HepG2 (cell line): ENCODE measurements around the gene APOBEC3C. TPM values are rescaled to one million over a fixed set of nuclear protein-coding genes. Genes with fewer than 3 reads are reported as not detected.

Source experiments
- ATAC-seq: fragments of 200-7000 bp; cut with Tn5 transposase; 3 replicates; pipeline ENCODE4 v1.9.1; 2020; ENCODE audit warnings: mild to moderate bottlenecking, moderate library complexity
- BruUV-seq: library from RNA; stranded (reverse); fragments of 400-500 nt; replicated peaks from 2 replicates; lab custom pipeline; 2021; lab: Mats Ljungman, UMichigan
- CTCF ChIA-PET: fragments of 300-600 bp; formaldehyde crosslinking; extraction: SDS; loops from one replicate; lab custom pipeline; 2021; ENCODE audit warnings: low total read pairs, inconsistent platforms, low intra/inter-chr PET ratio; lab: Yijun Ruan, JAX
- POLR2A ChIA-PET: fragments of 350-600 bp; sonication (Branson Sonifier 250); formaldehyde crosslinking; loops from one replicate; lab custom pipeline; 2020; ENCODE audit warnings: antibody characterized with exemption, inconsistent platforms; lab: Yijun Ruan, JAX
- DNase-seq: peaks from one replicate; pipeline ENCODE4 v3.0.0-alpha.2; 2015; ENCODE audit warnings: low spot score
- FAIRE-seq: peaks from 3 replicates; lab custom pipeline; 2011; peaks lifted over from hg19 to GRCh38; lab: Jason Lieb, UNC
- H2AFZ ChIP-seq: one replicate; pipeline ENCODE4 v1.6.1; 2011; ENCODE audit warnings: low read length, inconsistent platforms
- H3K27ac ChIP-seq: fragments of 300-600 bp; 3 replicates; pipeline ENCODE4 v1.8.0; 2011; ENCODE audit warnings: mixed run types, mild to moderate bottlenecking, mixed read lengths, low read length, inconsistent platforms; ENCODE audit not compliant: insufficient read depth; ENCODE audit errors: extremely low read length
- H3K27me3 ChIP-seq, 2 experiments: fragments of 200-600 bp in 1 of 2; 2 replicates in 1 of 2; 3 replicates in 1 of 2; pipeline versions ENCODE4 v1.6.0 to v1.8.0; 2011; ENCODE audit warnings: low read length in 2 of 2, mild to moderate bottlenecking in 2 of 2, moderate library complexity in 2 of 2, inconsistent platforms in 1 of 2; ENCODE audit not compliant: insufficient read depth in 2 of 2, control insufficient read depth in 1 of 2
- H3K36me3 ChIP-seq, 2 experiments: fragments of 200-600 bp in 1 of 2; replicated peaks in 1 of 2; 2 replicates in 1 of 2; 3 replicates in 1 of 2; pipeline versions ENCODE4 v1.5.1 to v1.8.0; 2011; ENCODE audit warnings: low read length in 2 of 2, inconsistent platforms in 1 of 2; ENCODE audit not compliant: insufficient read depth in 2 of 2, control insufficient read depth in 1 of 2
- H3K4me1 ChIP-seq: 2 replicates; pipeline ENCODE4 v1.5.1; 2012; ENCODE audit warnings: low read length, inconsistent platforms; ENCODE audit not compliant: insufficient read depth
- H3K4me2 ChIP-seq: 2 replicates; pipeline ENCODE4 v1.6.0; 2011; ENCODE audit warnings: low read depth, low read length, inconsistent platforms
- H3K4me3 ChIP-seq, 3 experiments: fragments of 200-600 bp in 1 of 3; sonication (generic), shearing (Covaris generic) in 1 of 3; replicated peaks in 1 of 3; 2 replicates each; pipeline ENCODE4 v1.5.1; 2011 to 2016; ENCODE audit warnings: low read length in 3 of 3, inconsistent platforms in 2 of 3, low read depth in 2 of 3, mild to moderate bottlenecking in 2 of 3, control low read depth in 1 of 3, mixed read lengths in 1 of 3; ENCODE audit not compliant: insufficient read depth in 1 of 3
- H3K79me2 ChIP-seq: one replicate; pipeline ENCODE4 v1.6.1; 2011; ENCODE audit warnings: low read length, inconsistent platforms; ENCODE audit not compliant: insufficient read depth
- H3K9ac ChIP-seq: 2 replicates; pipeline ENCODE4 v1.6.0; 2011; ENCODE audit warnings: mild to moderate bottlenecking, low read depth, low read length, inconsistent platforms; ENCODE audit not compliant: insufficient read depth
- H3K9me3 ChIP-seq: 2 replicates; pipeline ENCODE4 v1.5.1; 2012; ENCODE audit warnings: mild to moderate bottlenecking, low read length
- H4K20me1 ChIP-seq: 2 replicates; pipeline ENCODE4 v1.6.0; 2011; ENCODE audit warnings: inconsistent platforms, mild to moderate bottlenecking, low read length, moderate library complexity; ENCODE audit not compliant: insufficient read depth
- ARNT2 ChIP-seq: sonication (generic); formaldehyde crosslinking; IDR thresholded peaks from 2 replicates; pipeline ENCODE4 v1.8.0; 2022; ENCODE audit warnings: mild to moderate bottlenecking, low read depth, missing genetic modification reagents, moderate library complexity
- HMG20A ChIP-seq: IDR thresholded peaks from 2 replicates; pipeline ENCODE4 v1.6.1; 2016; ENCODE audit warnings: borderline replicate concordance
- HOXA7 ChIP-seq: sonication (generic); formaldehyde crosslinking; IDR thresholded peaks from 2 replicates; pipeline ENCODE4 v1.8.1; 2022; ENCODE audit warnings: mild to moderate bottlenecking, missing genetic modification reagents, moderate library complexity
- KDM3A ChIP-seq: IDR thresholded peaks from 2 replicates; pipeline ENCODE4 v1.6.1; 2018; ENCODE audit warnings: low read depth, missing compliant biosample characterization
- MIER2 ChIP-seq: IDR thresholded peaks from 2 replicates; pipeline ENCODE4 v1.6.1; 2016; ENCODE audit warnings: missing biosample characterization, missing genetic modification reagents
- NKX3-1 ChIP-seq: sonication (generic); formaldehyde crosslinking; IDR thresholded peaks from 2 replicates; pipeline ENCODE4 v1.5.0; 2020; ENCODE audit warnings: missing genetic modification reagents
- NPAS2 ChIP-seq: sonication (generic); formaldehyde crosslinking; IDR thresholded peaks from 2 replicates; pipeline ENCODE4 v1.8.0; 2022; ENCODE audit warnings: mild to moderate bottlenecking, missing genetic modification reagents, borderline replicate concordance
- PHF5A ChIP-seq: IDR thresholded peaks from one replicate; pipeline ENCODE4 v1.6.1; 2018; ENCODE audit warnings: low read depth, missing genetic modification reagents; ENCODE audit not compliant: unreplicated experiment
- PPARG ChIP-seq: conservative IDR thresholded peaks from 2 replicates; pipeline ENCODE4 v1.6.1; 2016; ENCODE audit warnings: missing biosample characterization, missing genetic modification reagents
- SOX5 ChIP-seq: IDR thresholded peaks from 2 replicates; pipeline ENCODE4 v1.6.1; 2016; ENCODE audit warnings: borderline replicate concordance
- ZBTB3 ChIP-seq: sonication (generic); formaldehyde crosslinking; IDR thresholded peaks from 2 replicates; pipeline ENCODE4 v1.4.0; 2020; ENCODE audit warnings: low read depth, mild to moderate bottlenecking, moderate library complexity, missing genetic modification reagents, borderline replicate concordance
- ZNF282 ChIP-seq: fragments of 450-650 bp; IDR thresholded peaks from 2 replicates; pipeline ENCODE4 v1.6.1; 2018; ENCODE audit not compliant: partially characterized antibody
- ZNF441 ChIP-seq: sonication (generic); formaldehyde crosslinking; IDR thresholded peaks from 2 replicates; pipeline ENCODE4 v1.7.0; 2021; ENCODE audit warnings: missing genetic modification reagents, borderline replicate concordance
- ZNF720 ChIP-seq: sonication (generic); formaldehyde crosslinking; IDR thresholded peaks from 2 replicates; pipeline ENCODE4 v1.4.0; 2020; ENCODE audit warnings: missing genetic modification reagents
- WGBS: methylation state at CpG from one replicate; pipeline ENCODE4 v1.1.6; 2017; ENCODE audit warnings: low lambda C conversion rate; 5-methylcytosine and 5-hydroxymethylcytosine counted together
- in situ Hi-C: cut with HindIII; loops from 2 replicates; pipeline ENCODE4 v1.10.0; 2017; ENCODE audit warnings: low pct_unique_long_range_greater_than_20kb; ENCODE audit not compliant: extremely low pct_ligation_motif_present
- intact Hi-C: fragments of 100-400 bp; cut with micrococcal nuclease; formaldehyde crosslinking; loops from one replicate; pipeline ENCODE4 v1.10.0; 2022; ENCODE audit not compliant: unreplicated experiment
- polyA plus RNA-seq, 8 experiments: library from polyadenylated mRNA; depleted of rRNA in 3 of 8; stranded (reverse) in 7 of 8; unstranded in 1 of 8; fragments of >200 nt; fragmentation: Illumina TruSeq in 4 of 8; extraction: Trizol in 4 of 8; gene quantifications; 2 replicates each; pipeline versions ENCODE4 v1.2.1 to v1.2.3, GENCODE V29; 2011 to 2016; ENCODE audit warnings: low read depth in 4 of 8, missing spikeins in 1 of 8, mixed read lengths in 1 of 8; ENCODE audit not compliant: insufficient read depth in 1 of 8
- total RNA-seq, 5 experiments: library from RNA; depleted of rRNA; stranded (reverse); fragments of >200 nt; fragmentation: Illumina TruSeq; extraction: Trizol; gene quantifications; 2 replicates each; pipeline ENCODE4 v1.2.3, GENCODE V29; 2016; ENCODE audit warnings: low read depth in 1 of 5
- TF ChIP-seq, protein P1 (sequence below): sonication (generic); formaldehyde crosslinking; conservative IDR thresholded peaks from 2 replicates; pipeline ENCODE4 v1.8.0; 2022; ENCODE audit warnings: missing genetic modification reagents
- TF ChIP-seq, protein P2 (sequence below): sonication (generic); formaldehyde crosslinking; IDR thresholded peaks from 2 replicates; pipeline ENCODE4 v1.4.0; 2020; ENCODE audit warnings: missing genetic modification reagents, borderline replicate concordance
- TF ChIP-seq, protein P3 (sequence below): sonication (generic); formaldehyde crosslinking; IDR thresholded peaks from 2 replicates; pipeline ENCODE4 v1.4.0; 2020; ENCODE audit warnings: mild to moderate bottlenecking, low read depth, missing genetic modification reagents

The APOBEC3C gene
- total and polyA plus RNA-seq, 2 of the 13 experiments (the other 11 are each of a cell fraction or from before 2014, with no cell fraction given) = 8.9 to 27.6 TPM

DNA sequence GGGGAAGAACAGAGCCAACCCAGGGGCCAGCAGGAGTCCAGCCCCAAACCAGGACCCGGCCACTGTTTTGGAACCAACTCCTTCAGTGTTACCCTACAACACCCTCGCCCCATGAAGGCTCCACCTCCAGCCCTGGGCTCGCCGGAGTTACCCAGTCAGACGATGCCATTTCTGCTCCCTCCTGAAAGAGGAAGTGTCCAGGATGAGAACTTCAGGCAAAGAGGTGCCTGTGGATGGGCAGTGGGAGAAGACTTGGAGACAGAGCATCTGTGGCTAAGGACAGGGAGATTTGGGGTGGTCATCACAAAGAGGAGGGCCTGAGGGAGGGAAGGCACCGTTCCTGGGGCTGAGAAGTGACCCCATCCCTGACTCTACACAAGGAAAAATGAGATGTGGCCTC lies 18.0 kb upstream of the APOBEC3C start:
- no TSS peak for BruUV-seq
- no peaks in the 10 kb centered on the region for H3K4me1 ChIP-seq
- FAIRE-seq = no peak
- DNase-seq = no peak
- no peak overlapping the region for H3K4me2 ChIP-seq
- H3K27ac ChIP-seq = no peak overlapping the region
- POLR2A ChIA-PET = no interaction called here
- no peaks in the 10 kb centered on the region for H3K79me2 ChIP-seq
- no peak overlapping the region for H3K9ac ChIP-seq
- 43% methylated on average over 4 of the region's 6 CpGs for WGBS
- intact Hi-C loops (no loop called here), in situ Hi-C loops (no loop called here)
- H3K9me3 ChIP-seq = no peaks in the 10 kb centered on the region
- H2AFZ ChIP-seq = no peak overlapping the region
- CTCF ChIA-PET = no interaction called here
- H3K27me3 ChIP-seq = peaks cover 1 to 9% of the 10 kb centered on the region in 2 experiments; a peak in 2 of 5 replicates
- ATAC-seq = no peak
- no peak overlapping the region for H3K4me3 ChIP-seq
- H4K20me1 ChIP-seq = no peaks in the 10 kb centered on the region
- no peaks in the 10 kb centered on the region for H3K36me3 ChIP-seq
- TF ChIP-seq HOXA7 (no peak), ZBTB3 (CRISPR knock-in tag) (no peak), MIER2 (CRISPR knock-in tag) (no peak), NPAS2 (CRISPR knock-in tag) (no peak), ZNF720 (CRISPR knock-in tag) (no peak), HMG20A (CRISPR knock-in tag) (no peak), PHF5A (CRISPR knock-in tag) (no peak), NKX3-1 (CRISPR knock-in tag) (no peak), KDM3A (no peak), ARNT2 (no peak), SOX5 (CRISPR knock-in tag) (no peak), ZNF441 (CRISPR knock-in tag) (no peak), PPARG (CRISPR knock-in tag) (no peak), ZNF282 (no peak)
- TF ChIP-seq, protein P1, sequence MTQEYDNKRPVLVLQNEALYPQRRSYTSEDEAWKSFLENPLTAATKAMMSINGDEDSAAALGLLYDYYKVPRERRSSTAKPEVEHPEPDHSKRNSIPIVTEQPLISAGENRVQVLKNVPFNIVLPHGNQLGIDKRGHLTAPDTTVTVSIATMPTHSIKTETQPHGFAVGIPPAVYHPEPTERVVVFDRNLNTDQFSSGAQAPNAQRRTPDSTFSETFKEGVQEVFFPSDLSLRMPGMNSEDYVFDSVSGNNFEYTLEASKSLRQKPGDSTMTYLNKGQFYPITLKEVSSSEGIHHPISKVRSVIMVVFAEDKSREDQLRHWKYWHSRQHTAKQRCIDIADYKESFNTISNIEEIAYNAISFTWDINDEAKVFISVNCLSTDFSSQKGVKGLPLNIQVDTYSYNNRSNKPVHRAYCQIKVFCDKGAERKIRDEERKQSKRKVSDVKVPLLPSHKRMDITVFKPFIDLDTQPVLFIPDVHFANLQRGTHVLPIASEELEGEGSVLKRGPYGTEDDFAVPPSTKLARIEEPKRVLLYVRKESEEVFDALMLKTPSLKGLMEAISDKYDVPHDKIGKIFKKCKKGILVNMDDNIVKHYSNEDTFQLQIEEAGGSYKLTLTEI (CRISPR knock-in tag) = no peak
- TF ChIP-seq, protein P2, sequence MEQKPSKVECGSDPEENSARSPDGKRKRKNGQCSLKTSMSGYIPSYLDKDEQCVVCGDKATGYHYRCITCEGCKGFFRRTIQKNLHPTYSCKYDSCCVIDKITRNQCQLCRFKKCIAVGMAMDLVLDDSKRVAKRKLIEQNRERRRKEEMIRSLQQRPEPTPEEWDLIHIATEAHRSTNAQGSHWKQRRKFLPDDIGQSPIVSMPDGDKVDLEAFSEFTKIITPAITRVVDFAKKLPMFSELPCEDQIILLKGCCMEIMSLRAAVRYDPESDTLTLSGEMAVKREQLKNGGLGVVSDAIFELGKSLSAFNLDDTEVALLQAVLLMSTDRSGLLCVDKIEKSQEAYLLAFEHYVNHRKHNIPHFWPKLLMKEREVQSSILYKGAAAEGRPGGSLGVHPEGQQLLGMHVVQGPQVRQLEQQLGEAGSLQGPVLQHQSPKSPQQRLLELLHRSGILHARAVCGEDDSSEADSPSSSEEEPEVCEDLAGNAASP (CRISPR knock-in tag) = no peak
- TF ChIP-seq, protein P3, sequence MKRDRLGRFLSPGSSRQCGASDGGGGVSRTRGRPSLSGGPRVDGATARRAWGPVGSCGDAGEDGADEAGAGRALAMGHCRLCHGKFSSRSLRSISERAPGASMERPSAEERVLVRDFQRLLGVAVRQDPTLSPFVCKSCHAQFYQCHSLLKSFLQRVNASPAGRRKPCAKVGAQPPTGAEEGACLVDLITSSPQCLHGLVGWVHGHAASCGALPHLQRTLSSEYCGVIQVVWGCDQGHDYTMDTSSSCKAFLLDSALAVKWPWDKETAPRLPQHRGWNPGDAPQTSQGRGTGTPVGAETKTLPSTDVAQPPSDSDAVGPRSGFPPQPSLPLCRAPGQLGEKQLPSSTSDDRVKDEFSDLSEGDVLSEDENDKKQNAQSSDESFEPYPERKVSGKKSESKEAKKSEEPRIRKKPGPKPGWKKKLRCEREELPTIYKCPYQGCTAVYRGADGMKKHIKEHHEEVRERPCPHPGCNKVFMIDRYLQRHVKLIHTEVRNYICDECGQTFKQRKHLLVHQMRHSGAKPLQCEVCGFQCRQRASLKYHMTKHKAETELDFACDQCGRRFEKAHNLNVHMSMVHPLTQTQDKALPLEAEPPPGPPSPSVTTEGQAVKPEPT (CRISPR knock-in tag) = no peak
